HG03039 (cell line): ENCODE measurements around the gene KHSRP.
A peak's percentile ranks its signal among the peaks of the same experiment; 100 is the strongest.
"Not testable (repeated sequence)": the region's sequence is repeated elsewhere in the genome, so short reads cannot be mapped to it uniquely, and the experiment has no call there.

ENCODE experiments used
- ATAC-seq: cut with Tn5 transposase; IDR thresholded peaks from one replicate; pipeline ENCODE4 v1.9.1; 2021; ENCODE audit warnings: mild to moderate bottlenecking, moderate library complexity; ENCODE audit not compliant: unreplicated experiment

Gene KHSRP

DNA sequence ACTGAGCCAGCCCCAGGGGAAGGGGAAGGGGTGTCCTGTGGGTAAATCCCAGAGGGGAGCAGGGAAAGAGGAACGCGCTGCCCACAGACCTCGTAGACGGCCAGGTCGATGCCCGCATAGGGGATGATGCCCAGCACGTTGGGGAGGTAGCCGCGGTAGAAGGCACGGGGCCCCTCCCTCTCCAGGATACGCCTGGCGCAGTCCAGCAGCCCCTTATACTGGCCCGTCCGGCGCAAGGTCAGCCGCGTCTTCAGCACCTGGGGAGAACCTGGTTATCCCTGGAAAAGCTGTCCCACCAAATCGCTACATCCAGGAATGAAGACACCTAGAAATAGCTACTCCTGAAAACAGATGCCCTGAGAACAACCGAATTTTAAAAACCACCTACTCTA, 27.6 kb upstream of the KHSRP start:
- no peak for ATAC-seq

GRCh38 chr19:6451583-6452222, 27.1 kb upstream of the KHSRP start:
- no peak for ATAC-seq

DNA sequence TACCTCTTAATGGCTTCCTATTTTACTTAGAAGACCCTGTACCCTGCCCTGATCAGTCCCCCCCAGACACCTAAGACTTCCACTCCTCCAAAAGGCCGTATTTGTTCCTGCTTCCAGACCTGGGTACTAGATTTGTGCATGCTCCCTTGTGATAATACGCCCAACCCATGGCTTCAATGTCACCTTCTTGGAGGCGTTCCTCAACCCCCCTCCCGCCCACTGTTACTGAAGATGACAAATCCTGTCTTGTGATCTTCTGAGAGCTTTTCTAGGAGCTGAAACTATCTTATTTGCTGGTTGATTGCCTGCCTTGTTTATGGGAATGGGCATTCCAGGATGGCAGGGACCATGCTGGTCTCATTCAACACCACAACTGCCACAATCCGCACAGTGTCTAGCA, 25.6 kb upstream of the KHSRP start:
- no peak for ATAC-seq

DNA sequence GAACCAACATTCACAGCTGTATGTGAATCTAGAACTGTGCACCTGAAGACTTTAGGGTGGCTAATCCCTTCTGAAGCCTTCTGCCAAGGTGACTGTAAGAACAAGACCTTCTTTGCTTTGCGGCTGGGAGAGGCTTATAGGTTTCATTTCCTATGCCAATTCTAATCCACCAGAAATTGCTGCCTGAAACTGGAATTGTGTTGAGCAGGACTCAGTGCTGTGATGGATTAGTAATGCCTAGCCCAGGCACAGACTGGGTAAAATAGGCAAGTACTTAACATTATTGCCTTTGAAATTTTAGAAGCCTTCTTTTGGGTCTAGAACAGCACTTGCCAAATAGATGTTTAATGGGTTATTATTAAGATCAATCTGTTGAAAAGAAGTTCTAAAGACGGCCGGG, 23.4 kb upstream of the KHSRP start:
- ATAC-seq: no peak

DNA sequence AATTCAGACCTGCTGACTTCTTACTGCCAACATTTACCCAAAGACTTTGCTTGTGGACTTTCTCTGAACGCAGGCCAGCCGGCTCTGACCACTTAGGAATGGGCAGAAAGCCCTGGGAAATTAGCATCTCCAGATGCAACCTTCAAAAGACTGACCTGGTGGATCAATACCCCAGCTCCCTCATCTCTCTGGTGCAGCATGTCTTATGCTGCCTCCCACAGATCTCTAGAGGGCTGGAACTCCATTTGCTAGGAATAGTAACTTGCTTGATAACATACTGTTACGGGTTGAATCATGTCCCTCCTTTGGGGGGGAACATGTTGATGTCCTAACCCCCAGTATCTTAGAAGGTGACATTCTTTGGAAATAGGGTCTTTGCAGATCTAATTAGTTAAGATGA, 21.8 kb upstream of the KHSRP start:
- ATAC-seq: no peak

- ATAC-seq: no peak
Observed at GRCh38 chr19:6443986-6444385, 19.4 kb upstream of the KHSRP start.

DNA sequence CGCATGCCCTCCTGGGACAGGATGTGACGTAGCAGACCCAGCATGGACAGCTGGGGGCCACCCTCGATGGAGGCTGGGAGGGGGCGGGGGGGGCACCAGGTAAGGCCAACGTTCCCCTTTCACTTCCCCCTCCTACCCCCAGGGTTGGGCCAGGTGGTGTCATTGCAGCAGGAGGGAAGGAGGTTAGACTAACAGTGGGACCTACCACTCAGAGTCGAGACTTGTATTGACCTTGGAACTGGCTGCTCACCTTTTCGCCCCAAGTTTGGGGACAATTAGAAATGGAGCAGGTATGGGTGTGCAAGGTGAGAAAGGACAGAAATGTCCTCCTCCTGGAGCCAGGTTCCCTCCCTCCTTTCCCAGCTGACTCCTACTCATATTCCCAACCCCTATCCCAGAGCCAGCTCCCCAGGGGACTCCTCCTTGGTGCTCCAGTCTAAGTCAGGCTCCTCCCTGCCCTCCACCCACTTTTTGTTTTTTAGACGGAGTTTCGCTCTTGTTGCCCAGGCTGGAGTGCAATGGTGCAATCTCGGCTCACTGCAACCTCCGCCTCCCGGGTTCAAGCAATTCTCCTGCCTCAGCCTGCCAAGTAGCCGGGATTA, 17.6 kb upstream of the KHSRP start:
- ATAC-seq: no peak

DNA sequence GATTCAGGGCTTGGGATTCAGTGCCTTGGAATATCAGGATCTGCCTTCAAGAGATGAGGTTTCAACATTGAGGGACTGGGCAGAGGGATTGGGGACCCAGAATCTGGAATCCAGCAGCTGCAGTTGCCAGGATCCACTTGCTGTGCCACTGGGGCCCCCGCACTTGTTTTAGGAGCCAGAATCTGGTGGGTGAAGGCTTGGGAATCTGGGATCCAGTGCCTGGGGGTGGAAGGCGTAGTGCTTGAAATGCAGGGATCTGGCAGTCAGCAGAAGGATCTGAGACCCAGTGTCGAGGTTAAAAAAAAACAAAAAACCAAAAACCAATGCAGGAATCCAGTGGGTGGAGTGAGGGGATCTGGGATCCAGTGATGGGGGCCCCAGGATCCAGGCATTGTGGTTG, 16.3 kb upstream of the KHSRP start:
- no peak for ATAC-seq

- ATAC-seq: no peak
Observed at GRCh38 chr19:6439743-6440142, 15.1 kb upstream of the KHSRP start.

DNA sequence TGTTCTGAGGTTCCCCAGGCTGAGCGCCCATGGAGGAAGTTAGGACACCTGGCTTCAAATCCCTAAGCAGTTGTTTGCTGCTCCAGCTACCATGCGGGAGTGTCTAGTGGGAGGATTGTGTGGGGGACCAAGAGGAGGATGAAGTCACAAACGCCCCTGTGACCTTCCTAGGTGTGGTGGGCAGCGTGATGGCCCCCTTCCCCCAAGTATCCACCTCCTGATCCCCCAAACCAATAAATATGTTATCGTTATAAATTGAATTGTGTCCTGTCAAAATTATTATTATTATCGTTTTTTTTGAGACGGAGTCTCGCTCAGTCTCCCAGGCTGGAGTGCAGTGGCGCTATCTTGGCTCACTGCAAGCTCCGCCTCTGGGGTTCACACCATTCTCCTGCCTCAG, 9.1 kb upstream of the KHSRP start, which contains the start of gene SLC25A41:
Gene SLC25A41, minus strand, starts transcription at position 101 of the 400 bp plus-strand sequence. Its CDS starts 70 bp downstream, at position 31.
- no peak for ATAC-seq

GRCh38 chr19:6433165-6433564, 8.6 kb upstream of the KHSRP start:
- no peak for ATAC-seq

GRCh38 chr19:6431891-6432290, 7.3 kb upstream of the KHSRP start:
- no peak for ATAC-seq

DNA sequence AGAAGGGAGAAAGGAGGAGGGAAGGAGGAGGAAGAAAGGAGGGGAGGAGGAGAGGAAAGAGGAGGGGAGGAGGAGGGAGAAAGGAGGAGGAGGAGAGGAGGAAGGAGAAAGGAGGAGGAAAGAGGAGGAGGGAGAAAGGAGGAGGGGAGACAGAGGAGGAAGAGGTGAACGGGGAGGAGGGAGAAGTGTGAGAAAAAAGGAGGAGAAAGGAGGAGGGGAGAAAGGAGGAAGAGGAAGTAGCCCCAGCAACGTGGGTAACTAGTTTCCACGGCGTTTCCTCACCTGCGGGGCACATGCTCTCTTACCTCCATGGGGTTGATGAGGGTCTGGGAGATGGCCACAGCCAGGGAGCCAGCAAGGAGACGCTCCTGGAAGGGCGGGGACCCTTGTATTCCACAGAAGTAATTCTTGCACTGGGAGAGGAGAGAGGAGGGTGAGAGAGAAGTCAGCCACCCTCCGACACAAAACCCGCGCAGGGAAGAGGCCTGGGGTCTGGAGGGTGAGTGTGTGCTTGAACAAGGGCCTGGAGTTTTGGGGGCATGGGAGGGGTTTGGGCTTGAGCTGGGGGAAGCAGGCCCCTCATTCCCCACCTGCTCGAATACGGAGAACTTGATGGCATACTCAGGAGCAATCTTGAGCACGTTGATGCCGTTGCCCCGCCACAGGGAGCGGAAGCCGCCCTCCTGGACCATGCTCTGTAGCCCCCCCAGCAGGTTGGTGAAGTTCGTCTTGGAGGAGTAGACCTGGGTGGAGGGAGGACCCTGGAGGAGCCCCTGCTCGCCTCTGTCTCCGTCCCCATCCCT, 5.0 kb upstream of the KHSRP start:
- no peak for ATAC-seq

DNA sequence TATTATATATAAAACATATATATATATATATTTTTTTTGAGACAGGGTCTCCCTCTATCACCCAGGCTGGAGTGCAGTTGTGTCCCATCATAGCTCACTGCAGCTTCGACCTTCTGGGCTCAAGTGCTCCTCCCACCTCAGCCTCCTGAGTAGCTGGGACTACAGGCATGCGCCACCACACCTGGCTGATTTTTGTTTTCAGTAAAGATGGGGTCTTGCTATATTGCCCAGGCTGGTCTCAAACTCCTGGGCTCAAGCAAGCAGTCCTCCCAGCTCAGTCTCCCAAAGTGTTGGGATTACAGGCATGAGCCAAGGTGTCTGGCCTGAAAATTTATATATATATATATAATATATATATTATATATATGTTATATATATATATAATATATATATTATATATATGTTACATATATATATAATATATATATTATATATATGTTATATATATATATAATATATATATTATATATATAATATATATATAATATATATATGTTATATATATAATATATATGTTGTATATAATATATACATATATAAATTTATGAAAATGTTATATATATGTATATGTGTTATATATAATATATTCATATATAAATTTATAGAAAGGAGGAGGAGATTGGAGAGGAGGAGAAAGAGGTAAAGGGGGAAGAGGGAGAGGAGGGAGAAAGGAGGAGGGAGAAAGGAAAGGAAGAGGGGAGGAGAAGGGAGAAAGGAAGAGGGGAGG, 4.2 kb upstream of the KHSRP start:
- not testable (repeated sequence) for ATAC-seq

- ATAC-seq: no peak
Observed at GRCh38 chr19:6427131-6427530, 2.5 kb upstream of the KHSRP start.

DNA sequence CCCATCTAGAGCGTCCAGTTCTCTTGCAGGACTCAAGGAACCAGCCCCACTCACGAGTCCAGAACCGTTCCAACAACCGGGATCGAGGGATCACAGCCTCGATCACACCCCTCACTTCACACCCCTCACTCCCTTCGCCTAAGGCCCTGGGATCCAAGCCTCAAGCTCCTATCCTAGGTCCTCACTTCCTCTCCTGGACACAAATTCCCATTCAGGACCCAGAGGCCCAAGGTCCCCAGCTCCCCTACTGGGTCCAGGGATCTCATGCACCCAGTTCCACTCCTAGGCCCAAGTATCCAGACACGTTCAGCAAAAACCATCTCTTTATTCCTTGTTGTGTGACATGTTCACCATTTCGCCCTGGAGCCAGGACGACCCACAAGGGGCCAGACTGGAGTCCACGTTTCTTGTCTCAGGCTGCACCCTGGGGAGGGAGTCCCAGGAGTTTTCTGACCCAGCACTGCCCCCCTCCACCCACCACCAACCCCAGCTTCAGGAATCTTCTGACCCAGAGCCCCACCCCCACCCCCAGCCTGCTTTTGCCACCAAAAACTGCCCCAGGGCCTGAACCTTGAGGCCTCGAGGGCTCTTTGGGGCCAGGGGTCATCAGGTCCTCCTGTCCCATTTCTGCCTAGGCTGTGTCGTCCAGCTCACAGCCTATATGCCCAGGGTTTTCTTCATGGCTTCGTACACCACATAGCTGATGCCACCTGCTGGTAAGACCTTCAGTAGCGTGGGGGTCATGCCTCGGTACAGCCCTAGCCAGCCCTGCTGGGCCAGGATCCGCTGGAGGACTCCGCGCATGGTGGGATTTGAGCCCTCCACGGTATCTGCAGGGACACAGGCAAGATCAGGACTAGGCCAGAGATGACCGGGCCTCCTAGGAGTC, 1.4 kb upstream of the KHSRP start:
- ATAC-seq: no peak

- peak; percentile 78 for ATAC-seq
Observed at GRCh38 chr19:6424939-6425731, 524 bp upstream of the KHSRP start.

- ATAC-seq: no peak
Observed at GRCh38 chr19:6423499-6424194, 964 bp downstream of the KHSRP start.
